GM20431 (cell line): ENCODE measurements around the gene ZMIZ1.
"Not testable (repeated sequence)": the region's sequence is repeated elsewhere in the genome, so short reads cannot be mapped to it uniquely, and the experiment has no call there.

Experiments
- in situ Hi-C: fragments of 300-500 bp; cut with MseI, MboI; formaldehyde crosslinking; loops from one replicate; pipeline ENCODE4 v1.15.0; 2020; ENCODE audit warnings: low sequenced_read_pairs; ENCODE audit not compliant: unreplicated experiment

The ZMIZ1 gene

GRCh38 chr10:79266543-79267312, 198.0 kb downstream of the ZMIZ1 start:
- in situ Hi-C loops, result no loop called here

- in situ Hi-C loops, result no loop called here
Measured at GRCh38 chr10:79267499-79267898, 198.7 kb downstream of the ZMIZ1 start.

DNA sequence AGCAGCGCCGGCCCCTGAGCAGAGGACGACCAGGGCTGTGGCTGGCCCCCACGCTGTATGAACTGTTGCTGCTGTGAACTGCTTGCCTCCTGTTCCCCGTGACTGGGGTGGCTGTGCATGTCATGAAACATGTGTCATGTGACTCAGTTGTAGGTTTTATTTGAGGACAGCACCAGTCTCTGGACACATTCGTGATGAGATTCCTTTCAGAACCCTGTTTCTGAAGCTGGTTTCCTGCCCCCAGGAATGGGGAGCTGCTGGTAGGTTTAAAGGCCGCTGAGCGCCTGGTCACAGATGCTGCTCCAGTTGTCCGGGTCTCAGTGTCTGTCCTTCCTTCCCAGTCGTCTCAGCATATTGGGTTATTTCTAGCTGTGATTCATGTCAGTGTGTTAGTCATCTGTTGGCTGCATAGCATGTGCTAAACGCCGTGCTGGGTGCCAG, 199.4 kb downstream of the ZMIZ1 start:
- in situ Hi-C loops, result no loop called here

- in situ Hi-C loops, result no loop called here
Measured at GRCh38 chr10:79268742-79269141, 200.0 kb downstream of the ZMIZ1 start.

- in situ Hi-C loops, result no loop called here
Measured at GRCh38 chr10:79269443-79269842, 200.7 kb downstream of the ZMIZ1 start.

GRCh38 chr10:79269969-79270368, 201.2 kb downstream of the ZMIZ1 start:
- in situ Hi-C loops, result no loop called here

- in situ Hi-C loops, result no loop called here
Measured at GRCh38 chr10:79270466-79271246, 201.9 kb downstream of the ZMIZ1 start.

DNA sequence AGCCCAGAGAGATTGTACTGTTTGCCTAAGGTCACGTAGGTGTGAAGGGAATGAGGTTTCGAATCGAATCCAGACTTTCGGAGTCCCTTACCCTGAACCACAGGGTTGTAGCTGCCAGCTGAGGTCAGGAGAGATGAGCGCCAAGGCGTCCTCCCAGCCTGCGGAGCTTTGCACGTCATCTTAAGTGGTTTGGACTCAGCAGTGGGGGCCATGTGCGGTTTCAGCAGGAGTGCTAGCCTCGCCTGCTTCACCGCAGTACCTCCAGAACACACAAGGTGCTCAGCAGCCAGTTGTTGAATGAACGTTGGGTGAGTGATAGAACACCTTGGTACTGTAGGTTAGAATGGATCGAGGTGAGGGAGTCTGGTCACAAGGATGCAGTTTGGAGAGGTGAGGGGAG, 203.6 kb downstream of the ZMIZ1 start:
- in situ Hi-C loops, result no loop called here

GRCh38 chr10:79273604-79274003, 204.8 kb downstream of the ZMIZ1 start:
- in situ Hi-C loops, result no loop called here

- in situ Hi-C loops, result no loop called here
Measured at GRCh38 chr10:79274279-79275104, 205.7 kb downstream of the ZMIZ1 start.

- in situ Hi-C loops, result no loop called here
Measured at GRCh38 chr10:79275105-79275430, 206.3 kb downstream of the ZMIZ1 start.

GRCh38 chr10:79275431-79275851, 206.7 kb downstream of the ZMIZ1 start:
- in situ Hi-C loops, result no loop called here

GRCh38 chr10:79277579-79278269, 209.0 kb downstream of the ZMIZ1 start:
- in situ Hi-C loops, result no loop called here

- in situ Hi-C loops, result not testable (repeated sequence)
Measured at GRCh38 chr10:79279047-79279446, 210.3 kb downstream of the ZMIZ1 start.

- in situ Hi-C loops, result no loop called here
Measured at GRCh38 chr10:79280956-79281355, 212.2 kb downstream of the ZMIZ1 start.

GRCh38 chr10:79282388-79282787, 213.6 kb downstream of the ZMIZ1 start:
- in situ Hi-C loops, result no loop called here

DNA sequence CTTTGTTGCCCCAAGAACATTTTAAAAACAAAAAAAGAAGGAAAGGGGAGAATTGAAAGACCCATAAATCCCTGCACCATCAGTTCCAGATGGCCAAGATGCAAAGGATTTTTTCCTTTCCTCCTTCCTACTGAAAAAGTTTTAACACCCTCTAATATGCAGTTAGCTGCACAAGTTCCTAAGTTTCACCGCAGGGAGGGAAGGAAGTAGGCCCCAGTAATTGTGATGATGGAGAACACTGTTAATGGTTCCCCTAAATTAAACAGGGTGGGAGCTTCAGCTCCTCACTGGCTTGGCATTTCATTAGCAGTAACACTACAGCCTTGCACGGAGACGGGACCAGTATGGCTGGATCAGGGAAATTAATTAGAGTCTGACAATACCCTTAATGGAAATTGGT, 214.8 kb downstream of the ZMIZ1 start:
- in situ Hi-C loops, result no loop called here

- in situ Hi-C loops, result no loop called here
Measured at GRCh38 chr10:79284158-79284871, 215.5 kb downstream of the ZMIZ1 start.
